ENCODE measurements around the gene P2RX6. TPM values are rescaled to one million over a fixed set of nuclear protein-coding genes. Genes with fewer than 3 reads are reported as not detected.
A peak's percentile ranks its signal among the peaks of the same experiment; 100 is the strongest.

The P2RX6 gene
- total and polyA plus RNA-seq, 9 of the 15 experiments (the other 6 are each of a cell fraction or from before 2014, with no cell fraction given) = 0.01 to 3.9 (median 1.5) TPM; not detected in 1

DNA sequence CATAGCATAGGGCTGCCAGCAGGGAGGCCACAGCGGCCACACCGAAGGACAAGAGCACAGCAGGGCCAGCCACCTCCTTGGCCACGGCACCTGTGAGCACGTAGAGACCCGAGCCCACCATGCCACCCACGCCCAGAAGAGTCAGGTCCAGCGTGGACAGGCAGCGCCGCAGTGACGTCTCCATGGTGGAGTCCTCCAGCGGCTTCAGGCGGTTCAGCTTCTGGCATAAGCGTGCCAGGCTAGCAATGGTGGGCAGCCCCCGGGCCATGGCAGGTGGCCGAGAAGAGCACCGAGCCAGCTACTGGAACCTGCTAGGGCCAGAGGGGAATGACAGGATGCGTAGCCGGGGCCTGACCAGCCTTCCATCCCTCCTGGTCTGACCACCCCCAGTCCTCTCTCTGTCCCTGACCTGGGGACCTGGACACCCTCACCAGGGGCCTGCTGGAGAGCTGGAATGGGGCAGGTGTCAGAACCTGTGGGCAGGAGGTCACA lies 16.6 kb downstream of the P2RX6 start (continued):
- TF ChIP-seq, protein P1, sequence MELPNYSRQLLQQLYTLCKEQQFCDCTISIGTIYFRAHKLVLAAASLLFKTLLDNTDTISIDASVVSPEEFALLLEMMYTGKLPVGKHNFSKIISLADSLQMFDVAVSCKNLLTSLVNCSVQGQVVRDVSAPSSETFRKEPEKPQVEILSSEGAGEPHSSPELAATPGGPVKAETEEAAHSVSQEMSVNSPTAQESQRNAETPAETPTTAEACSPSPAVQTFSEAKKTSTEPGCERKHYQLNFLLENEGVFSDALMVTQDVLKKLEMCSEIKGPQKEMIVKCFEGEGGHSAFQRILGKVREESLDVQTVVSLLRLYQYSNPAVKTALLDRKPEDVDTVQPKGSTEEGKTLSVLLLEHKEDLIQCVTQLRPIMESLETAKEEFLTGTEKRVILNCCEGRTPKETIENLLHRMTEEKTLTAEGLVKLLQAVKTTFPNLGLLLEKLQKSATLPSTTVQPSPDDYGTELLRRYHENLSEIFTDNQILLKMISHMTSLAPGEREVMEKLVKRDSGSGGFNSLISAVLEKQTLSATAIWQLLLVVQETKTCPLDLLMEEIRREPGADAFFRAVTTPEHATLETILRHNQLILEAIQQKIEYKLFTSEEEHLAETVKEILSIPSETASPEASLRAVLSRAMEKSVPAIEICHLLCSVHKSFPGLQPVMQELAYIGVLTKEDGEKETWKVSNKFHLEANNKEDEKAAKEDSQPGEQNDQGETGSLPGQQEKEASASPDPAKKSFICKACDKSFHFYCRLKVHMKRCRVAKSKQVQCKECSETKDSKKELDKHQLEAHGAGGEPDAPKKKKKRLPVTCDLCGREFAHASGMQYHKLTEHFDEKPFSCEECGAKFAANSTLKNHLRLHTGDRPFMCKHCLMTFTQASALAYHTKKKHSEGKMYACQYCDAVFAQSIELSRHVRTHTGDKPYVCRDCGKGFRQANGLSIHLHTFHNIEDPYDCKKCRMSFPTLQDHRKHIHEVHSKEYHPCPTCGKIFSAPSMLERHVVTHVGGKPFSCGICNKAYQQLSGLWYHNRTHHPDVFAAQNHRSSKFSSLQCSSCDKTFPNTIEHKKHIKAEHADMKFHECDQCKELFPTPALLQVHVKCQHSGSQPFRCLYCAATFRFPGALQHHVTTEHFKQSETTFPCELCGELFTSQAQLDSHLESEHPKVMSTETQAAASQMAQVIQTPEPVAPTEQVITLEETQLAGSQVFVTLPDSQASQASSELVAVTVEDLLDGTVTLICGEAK (IDR thresholded peaks at IDR 0.05) = no peak
- TF ChIP-seq, protein P1 (CRISPR knock-in tag; IDR thresholded peaks at IDR 0.05) = no peak
- no peak for TF ChIP-seq NCOA6 (IDR thresholded peaks at IDR 0.05)
- 0 out of 2 replicates have a peak, but pooled peaks have one; percentile 18 for TF ChIP-seq HIVEP1 (CRISPR knock-in tag; IDR thresholded peaks at IDR 0.05)
- no peak for TF ChIP-seq ZNF133 (CRISPR knock-in tag; IDR thresholded peaks at IDR 0.05)
- TF ChIP-seq, protein P2, sequence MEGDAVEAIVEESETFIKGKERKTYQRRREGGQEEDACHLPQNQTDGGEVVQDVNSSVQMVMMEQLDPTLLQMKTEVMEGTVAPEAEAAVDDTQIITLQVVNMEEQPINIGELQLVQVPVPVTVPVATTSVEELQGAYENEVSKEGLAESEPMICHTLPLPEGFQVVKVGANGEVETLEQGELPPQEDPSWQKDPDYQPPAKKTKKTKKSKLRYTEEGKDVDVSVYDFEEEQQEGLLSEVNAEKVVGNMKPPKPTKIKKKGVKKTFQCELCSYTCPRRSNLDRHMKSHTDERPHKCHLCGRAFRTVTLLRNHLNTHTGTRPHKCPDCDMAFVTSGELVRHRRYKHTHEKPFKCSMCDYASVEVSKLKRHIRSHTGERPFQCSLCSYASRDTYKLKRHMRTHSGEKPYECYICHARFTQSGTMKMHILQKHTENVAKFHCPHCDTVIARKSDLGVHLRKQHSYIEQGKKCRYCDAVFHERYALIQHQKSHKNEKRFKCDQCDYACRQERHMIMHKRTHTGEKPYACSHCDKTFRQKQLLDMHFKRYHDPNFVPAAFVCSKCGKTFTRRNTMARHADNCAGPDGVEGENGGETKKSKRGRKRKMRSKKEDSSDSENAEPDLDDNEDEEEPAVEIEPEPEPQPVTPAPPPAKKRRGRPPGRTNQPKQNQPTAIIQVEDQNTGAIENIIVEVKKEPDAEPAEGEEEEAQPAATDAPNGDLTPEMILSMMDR (IDR thresholded peaks at IDR 0.05 in 2 of 3, conservative IDR thresholded peaks at IDR 0.05 in 1 of 3; ENCODE audit: insufficient read depth in 2 of 3, low read depth in 1 of 3, low read length in 3 of 3) = no peak
- no peak for TF ChIP-seq SRF (CRISPR knock-in tag; IDR thresholded peaks at IDR 0.05)
- TF ChIP-seq MTA1 (IDR thresholded peaks at IDR 0.05; ENCODE audit: borderline replicate concordance) = no peak
- TF ChIP-seq NELFE (IDR thresholded peaks at IDR 0.05; ENCODE audit: insufficient read depth, insufficient read length) = no peak
- TF ChIP-seq TBP (optimal IDR thresholded peaks at IDR 0.05; ENCODE audit: low read depth, low read length) = peak; percentile 14
- TF ChIP-seq SIN3A (IDR thresholded peaks at IDR 0.05; ENCODE audit: borderline replicate concordance in 2 of 2, control insufficient read depth in 1 of 2, low read depth in 2 of 2, low read length in 2 of 2) = no peak
- TF ChIP-seq CEBPG (CRISPR knock-in tag; IDR thresholded peaks at IDR 0.05) = no peak
- TF ChIP-seq CEBPG (tag; conservative IDR thresholded peaks at IDR 0.05 in 1 of 2, IDR thresholded peaks at IDR 0.05 in 1 of 2) = no peak
- no peak for TF ChIP-seq FOXM1 (IDR thresholded peaks at IDR 0.05; ENCODE audit: low read depth)
- TF ChIP-seq FOXM1 (CRISPR knock-in tag; IDR thresholded peaks at IDR 0.05; ENCODE audit: low read depth) = no peak
- TF ChIP-seq NONO (IDR thresholded peaks at IDR 0.05; ENCODE audit: low read depth in 2 of 2, low read length in 1 of 2) = no peak
- TF ChIP-seq MYBL2 (IDR thresholded peaks at IDR 0.05; ENCODE audit: low read depth) = no peak
- TF ChIP-seq MYBL2 (CRISPR knock-in tag; IDR thresholded peaks at IDR 0.05; ENCODE audit: borderline replicate concordance) = no peak

Measured in K562 (cell line).